Measurements from ENCODE around the gene HOXB8. TPM values are rescaled to one million over a fixed set of nuclear protein-coding genes. Genes with fewer than 3 reads are reported as not detected.

The HOXB8 gene
- total and polyA plus RNA-seq, 10 of the 15 experiments (the other 5 are each of a cell fraction or from before 2014, with no cell fraction given) = 0.21 TPM; not detected in 9

- no peak for TF ChIP-seq E4F1 (IDR thresholded peaks at IDR 0.05; ENCODE audit: borderline replicate concordance, partially characterized antibody)
- TF ChIP-seq YY1 (IDR thresholded peaks at IDR 0.05; ENCODE audit: low read depth, low read length) = peak; percentile 96
- TF ChIP-seq NFYB (IDR thresholded peaks at IDR 0.05; ENCODE audit: insufficient read depth, low read depth, low read length) = no peak
- peak; percentile 89 for TF ChIP-seq SMARCA5 (IDR thresholded peaks at IDR 0.05)
- no peak for TF ChIP-seq CBX5 (IDR thresholded peaks at IDR 0.05; ENCODE audit: low read depth)
- TF ChIP-seq TCF12 (IDR thresholded peaks at IDR 0.05; ENCODE audit: low read depth, low read length) = no peak
- no peak for TF ChIP-seq ATF7 (IDR thresholded peaks at IDR 0.05; ENCODE audit: low read depth)
- TF ChIP-seq SPI1 (IDR thresholded peaks at IDR 0.05; ENCODE audit: borderline replicate concordance, insufficient read depth, low read depth, low read length) = peak; percentile 68; the same call in 1 of the 2 replicates
- TF ChIP-seq JUND (IDR thresholded peaks at IDR 0.05; ENCODE audit: low read depth, low read length) = no peak
- 0 out of 2 replicates have a peak, but pooled peaks have one; percentile 13 for TF ChIP-seq ZNF24 (IDR thresholded peaks at IDR 0.05)
- TF ChIP-seq TCF3 (IDR thresholded peaks at IDR 0.05; ENCODE audit: borderline replicate concordance, insufficient read depth, low read depth, low read length) = no peak
Measured at GRCh38 chr17:48593840-48594537, 21.1 kb downstream of the HOXB8 start (continued).
